NCI-H2196 treated with DMSO at 0.1 percent for 48 hours (cell line): ENCODE measurements around the gene INPP5F.

Experiments
- DNase-seq: peaks from one replicate; lab custom pipeline; 2025; ENCODE audit not compliant: unreplicated experiment; lab: John Stamatoyannopoulos, UW

Gene INPP5F, protein sequence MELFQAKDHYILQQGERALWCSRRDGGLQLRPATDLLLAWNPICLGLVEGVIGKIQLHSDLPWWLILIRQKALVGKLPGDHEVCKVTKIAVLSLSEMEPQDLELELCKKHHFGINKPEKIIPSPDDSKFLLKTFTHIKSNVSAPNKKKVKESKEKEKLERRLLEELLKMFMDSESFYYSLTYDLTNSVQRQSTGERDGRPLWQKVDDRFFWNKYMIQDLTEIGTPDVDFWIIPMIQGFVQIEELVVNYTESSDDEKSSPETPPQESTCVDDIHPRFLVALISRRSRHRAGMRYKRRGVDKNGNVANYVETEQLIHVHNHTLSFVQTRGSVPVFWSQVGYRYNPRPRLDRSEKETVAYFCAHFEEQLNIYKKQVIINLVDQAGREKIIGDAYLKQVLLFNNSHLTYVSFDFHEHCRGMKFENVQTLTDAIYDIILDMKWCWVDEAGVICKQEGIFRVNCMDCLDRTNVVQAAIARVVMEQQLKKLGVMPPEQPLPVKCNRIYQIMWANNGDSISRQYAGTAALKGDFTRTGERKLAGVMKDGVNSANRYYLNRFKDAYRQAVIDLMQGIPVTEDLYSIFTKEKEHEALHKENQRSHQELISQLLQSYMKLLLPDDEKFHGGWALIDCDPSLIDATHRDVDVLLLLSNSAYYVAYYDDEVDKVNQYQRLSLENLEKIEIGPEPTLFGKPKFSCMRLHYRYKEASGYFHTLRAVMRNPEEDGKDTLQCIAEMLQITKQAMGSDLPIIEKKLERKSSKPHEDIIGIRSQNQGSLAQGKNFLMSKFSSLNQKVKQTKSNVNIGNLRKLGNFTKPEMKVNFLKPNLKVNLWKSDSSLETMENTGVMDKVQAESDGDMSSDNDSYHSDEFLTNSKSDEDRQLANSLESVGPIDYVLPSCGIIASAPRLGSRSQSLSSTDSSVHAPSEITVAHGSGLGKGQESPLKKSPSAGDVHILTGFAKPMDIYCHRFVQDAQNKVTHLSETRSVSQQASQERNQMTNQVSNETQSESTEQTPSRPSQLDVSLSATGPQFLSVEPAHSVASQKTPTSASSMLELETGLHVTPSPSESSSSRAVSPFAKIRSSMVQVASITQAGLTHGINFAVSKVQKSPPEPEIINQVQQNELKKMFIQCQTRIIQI

DNA sequence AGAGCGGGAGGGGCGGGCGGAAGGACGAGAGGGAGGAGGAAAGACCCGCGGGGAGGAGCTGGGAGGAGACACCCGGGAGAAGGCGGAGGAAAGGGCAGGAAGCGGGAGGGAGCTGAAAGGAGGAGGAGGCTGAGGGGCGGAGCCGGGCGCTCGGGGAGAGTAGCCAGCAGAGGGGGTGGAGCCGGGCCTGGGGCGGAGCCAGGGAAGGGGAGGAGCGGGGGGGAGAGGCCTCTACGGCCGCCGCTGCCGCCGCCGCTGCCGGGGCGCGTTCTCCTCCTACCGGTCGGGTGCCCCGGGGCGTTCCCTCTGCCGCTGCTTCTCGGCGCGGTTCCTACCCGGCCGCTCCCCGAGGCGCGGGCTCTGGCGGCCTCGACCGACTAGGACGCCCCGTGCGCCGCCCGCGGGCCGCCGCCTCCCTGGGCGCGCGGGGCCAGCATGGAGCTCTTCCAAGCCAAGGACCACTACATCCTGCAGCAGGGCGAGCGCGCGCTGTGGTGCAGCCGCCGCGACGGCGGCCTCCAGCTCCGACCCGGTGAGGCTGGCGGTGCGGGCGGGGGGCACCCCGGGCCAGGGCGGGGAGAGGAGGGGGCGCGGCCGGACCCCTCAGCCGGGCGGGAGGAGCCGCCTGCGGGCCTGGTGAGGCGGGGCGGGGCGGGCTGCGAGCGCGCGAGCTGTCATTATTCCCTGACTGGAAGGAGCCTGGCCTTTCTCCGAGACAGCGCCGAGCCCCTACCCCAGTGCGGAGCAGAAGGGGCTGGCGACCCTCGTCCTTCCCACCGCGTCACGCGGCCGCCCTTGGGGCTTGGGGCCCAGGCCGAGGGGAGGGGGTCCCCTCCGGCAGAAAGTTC lies at the start of gene INPP5F:
Gene INPP5F (plus strand): TSS at position 223 of the 848 bp plus-strand sequence. CDS start 213 bp downstream, at position 436.
- peak; percentile 85 for DNase-seq

DNA sequence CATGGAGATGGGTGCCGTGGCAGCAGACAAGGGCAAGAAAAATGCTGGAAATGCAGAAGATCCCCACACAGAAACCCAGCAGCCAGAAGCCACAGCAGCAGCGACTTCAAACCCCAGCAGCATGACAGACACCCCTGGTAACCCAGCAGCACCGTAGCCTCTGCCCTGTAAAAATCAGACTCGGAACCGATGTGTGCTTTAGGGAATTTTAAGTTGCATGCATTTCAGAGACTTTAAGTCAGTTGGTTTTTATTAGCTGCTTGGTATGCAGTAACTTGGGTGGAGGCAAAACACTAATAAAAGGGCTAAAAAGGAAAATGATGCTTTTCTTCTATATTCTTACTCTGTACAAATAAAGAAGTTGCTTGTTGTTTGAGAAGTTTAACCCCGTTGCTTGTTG lies 48.7 kb upstream of the INPP5F start:
- DNase-seq, result no peak

DNA sequence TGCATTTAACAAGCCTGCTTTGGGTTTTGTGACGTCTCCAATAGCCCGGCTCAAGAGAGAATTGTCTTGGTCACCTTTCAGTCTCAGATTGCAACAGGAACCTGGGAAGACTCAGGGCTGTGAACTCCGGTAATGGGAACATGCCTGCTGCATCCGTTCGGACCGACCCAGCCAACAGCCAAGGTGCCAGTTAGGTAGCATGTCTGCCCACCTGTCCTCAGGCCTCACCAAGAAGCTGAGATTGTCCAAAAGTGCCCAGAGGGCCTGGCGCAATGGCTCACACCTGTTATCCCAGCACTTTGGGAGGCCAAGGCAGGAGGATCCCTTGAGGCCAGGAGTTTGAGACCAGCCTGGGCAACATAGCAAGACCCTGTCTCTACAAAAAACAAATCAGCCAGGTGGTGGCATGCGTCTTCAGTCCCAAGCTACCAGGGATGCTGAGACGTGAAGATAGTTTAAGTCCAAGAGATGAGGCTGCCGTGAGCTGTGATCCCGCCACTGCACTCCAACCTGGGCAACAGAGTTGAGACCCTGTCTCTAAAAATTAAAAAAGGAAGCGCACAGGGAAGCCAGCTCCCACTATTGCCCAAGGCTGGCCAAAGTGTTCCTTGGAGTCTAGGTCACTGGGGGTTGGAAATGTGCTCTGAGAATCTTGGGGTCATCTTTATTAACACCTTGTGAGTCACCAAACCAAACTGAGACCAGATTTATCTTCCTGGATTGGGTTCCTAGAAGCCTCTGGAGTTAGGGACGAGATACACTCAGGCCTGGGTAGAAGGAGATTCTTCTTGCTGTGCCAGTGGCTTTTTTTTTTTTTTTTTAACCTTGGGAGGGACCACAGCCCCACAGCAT lies 47.7 kb upstream of the INPP5F start:
- DNase-seq, result no peak

DNA sequence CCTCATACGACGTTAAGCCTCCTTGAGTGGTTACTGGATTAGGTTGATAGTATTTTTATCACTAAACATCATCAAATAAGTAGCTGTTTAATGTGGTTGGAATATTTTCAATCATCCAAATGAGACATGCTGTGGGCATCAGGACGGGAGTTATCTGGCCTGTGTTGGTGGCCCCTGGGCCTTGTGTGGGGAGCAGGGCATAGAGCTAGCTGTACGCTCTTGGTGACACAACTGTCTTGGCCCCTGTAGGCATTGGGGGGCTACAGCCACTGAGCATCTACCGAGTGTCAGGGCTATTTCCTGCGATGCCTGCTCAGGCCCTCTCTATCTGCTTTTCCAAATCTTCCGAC lies 46.4 kb upstream of the INPP5F start:
- DNase-seq, result no peak

DNA sequence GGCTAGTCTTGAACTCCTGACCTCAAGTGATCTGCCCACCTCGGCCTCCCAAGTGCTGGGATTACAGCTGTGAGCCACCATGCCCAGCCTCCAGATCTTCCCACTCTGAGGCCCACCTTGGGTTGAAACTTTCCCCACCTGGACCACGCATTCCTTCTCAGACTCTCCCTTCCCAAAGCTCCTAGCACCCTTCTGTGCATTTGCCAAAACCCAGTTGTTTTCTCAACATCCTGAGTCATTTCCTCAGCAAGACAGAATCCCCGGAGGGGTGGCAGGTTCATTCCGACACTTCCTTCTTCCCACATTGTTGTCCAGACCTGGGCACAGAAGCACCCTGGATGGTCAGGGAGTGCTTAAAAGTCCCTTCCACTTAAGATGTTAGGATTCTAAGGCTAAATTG lies 45.8 kb upstream of the INPP5F start:
- no peak for DNase-seq

DNA sequence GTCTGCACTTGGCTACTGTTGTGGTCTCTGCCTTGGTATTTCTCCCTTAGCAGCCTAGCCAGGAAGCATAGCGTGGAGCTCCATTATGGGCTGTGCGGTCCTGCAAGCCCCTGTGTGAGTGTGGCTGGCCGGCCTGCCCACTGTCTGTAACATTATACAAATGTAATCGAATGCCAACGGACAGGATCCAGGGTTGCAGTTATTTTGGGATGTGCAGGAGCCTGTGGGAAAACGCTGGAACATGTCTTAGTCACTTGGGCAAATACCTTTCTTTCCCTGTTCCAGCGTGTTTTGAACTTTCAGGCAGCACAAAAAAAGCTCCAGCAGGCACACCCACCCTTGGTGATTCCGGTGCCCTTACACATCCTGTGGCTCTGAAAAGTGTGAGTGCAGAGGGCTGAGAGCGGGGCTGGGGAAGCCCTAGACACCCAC lies 45.2 kb upstream of the INPP5F start:
- DNase-seq, result no peak

DNA sequence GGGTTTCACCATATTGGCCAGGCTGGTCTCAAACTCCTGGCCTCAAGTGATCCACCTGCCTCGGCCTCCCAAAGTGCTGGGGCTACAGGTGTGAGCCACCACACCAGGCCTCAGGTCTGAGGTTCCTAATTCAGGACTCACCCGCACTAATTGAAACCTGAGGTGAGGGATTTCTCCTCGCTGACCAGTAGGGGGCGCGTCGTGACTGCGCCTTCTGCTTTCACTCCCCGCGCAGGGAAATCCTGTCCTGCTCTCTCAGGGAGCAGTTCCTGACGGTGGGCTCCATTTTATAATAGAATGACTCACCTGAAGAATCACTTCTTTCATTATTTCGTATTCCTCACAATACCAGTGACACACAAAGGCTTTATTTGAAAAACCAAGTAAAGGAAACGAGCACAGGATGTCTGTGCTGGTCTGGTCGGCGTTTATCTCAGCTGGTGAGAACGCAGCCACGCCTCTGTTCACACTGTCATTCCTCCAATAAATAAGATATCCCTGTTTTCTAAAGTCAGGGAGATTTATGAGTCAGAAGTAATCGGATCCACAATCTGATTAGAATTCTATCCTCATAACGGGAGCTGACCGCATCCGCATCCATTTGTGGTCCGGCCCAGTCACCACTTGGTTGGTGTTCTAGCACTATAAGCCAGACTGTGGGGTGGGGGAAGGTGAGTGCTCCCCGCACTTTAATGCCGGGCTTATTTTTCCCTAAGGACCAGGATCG lies 39.2 kb upstream of the INPP5F start:
- DNase-seq, result peak; percentile 12

DNA sequence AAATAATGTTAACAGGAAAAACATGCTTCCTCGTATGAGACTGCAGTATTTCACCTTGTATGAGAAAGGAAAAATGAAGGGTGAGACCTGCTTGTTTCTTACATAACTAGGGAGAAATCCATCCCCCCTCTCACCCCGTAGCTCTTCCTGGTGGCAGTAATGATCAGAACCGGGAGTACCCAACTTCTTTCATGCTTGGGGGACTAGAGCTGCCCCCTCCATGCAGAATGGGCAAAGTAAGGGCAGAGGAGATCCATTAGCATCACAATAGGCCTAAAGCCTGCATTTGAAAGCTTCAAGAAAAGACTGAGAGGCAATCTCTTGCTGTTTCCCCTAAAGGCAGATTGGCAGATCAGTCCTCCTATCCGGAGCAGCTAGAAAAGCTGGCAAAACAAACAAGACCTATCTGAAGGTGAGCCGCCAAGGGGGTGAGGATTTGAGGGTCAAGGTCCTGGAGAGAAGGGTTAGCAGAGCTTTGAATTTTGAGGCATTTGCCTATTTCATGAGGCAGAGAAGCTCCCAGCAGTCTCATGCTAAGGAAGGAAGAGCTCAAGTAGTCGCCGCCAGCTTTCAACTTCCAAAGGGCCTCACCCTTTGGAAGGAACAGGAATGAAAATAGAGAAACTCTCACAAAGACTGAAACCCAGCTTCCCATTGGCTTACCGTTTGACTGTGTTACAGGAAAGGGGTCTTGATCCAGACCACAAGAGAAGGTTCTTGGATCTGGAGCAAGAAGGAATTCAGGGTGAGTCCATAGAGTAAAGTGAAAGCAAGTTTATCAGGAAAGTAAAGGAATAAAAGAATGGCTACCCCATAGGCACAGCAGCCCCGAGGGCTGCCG lies 38.4 kb upstream of the INPP5F start:
- no peak for DNase-seq

DNA sequence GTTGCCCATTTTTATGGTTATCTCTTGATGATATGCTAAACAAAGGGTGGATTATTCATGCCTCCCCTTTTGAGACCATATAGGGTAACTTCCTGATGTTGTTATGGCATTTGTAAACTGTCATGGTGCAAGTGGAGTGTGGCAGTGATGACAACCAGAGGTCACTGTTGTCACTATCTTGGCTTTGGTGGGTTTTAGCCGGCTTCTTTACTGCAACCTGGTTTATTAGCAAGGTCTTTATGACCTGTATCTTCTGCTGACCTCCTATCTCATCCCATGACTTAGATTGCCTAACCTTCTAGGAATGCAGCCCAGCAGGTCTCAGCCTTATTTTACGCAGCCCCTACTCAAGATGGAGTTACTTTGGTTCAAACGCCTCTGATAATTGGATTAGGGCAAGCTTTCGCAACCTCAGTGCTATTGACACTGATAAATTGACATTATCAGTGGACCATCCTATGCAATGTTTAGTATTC lies 37.8 kb upstream of the INPP5F start:
- DNase-seq, result no peak

DNA sequence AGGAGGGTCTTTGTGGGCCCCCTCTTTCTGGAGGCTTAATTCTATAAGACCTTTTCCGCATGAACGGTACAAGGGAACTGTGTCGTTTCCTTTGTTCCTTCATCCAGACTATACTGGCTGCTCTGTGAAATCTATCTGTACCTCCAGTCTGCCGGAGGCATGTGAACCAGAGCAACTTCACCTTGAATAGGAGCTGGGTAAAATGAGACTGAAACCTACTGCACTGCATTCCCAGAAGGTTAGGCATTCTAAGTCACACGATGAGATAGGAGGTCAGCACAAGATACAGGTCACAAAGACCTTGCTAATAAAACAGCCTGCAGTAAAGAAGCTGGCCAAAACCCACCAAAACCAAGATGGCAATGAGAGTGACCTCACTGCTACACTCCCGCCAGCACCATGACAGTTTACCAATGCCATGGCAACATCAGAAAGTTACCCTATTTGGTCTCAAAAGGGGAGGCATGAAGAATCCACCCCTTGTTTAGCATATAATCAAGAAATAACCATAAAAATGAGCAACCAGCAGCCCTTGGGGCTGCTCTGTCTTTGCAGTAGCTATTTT lies 36.8 kb upstream of the INPP5F start:
- DNase-seq, result no peak

DNA sequence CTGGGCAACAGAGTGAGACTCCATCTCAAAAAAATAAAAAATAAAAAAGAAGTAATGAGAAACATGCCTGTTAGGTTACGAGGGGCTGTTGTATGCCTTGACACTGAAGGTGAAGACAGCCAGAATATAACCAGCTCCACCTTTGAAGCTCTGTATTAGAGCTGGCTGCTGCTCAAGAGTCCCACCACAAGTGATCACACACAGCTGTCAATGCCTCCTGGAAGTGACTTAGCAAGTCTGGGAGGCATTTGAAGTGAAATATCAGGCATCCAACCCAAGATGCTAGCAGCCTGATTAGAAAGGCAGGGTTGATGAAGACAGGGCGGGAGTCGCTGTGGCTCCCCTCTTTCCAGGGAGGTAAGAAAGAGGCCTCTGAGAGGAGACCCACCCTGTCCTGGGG lies 34.1 kb upstream of the INPP5F start:
- no peak for DNase-seq

DNA sequence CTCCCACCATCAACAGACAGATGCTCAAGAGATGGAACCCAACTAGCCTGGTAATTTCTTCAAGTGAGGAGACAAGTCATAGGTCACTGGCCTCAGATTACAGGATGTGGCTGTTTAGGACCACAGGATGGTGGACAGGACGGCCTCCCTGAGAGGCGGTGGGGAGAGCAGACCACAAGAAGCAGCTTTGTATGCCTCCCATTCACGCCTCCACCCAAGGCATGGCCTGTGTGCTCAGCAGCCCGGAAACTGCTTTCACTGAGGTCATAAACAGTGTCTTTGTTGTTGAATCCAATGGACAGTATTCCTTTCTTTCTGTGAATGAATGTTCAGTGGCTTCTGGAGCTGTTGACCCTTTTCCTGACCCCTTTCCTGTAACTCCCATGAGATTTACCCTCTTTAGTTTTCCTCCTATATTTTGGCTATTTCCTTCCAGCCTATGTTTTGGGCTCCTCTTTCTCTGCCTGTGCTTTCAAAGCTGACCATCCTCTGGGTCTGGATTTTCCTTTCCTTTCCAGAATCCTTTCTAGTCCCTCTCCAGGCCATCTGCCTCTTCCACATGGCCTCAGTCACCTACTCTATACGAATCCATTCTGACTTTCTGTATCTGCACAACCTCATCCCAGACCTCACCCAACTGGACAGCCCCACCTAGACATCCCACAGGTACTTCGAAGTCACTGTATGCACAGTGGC lies 32.4 kb upstream of the INPP5F start:
- no peak for DNase-seq

DNA sequence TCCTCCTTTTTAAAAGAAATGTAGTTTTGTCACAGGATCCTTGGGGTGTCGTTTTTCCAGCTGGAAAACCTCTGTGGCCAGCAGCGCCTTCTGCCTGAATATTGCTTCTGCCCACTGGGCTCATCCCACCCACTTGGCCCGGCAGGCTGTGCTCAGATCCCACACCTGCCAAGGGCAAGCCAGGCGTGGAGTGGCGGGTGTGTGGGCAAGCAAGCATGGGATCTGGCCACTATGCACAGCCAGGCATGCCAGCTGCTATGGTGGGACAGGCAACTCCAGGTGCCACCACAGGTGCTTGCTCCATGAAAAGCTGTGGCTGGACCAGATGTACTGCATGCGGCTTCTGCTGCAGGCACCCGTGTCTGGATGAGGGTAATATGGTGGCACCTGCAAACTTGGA lies 31.2 kb upstream of the INPP5F start:
- DNase-seq, result no peak

DNA sequence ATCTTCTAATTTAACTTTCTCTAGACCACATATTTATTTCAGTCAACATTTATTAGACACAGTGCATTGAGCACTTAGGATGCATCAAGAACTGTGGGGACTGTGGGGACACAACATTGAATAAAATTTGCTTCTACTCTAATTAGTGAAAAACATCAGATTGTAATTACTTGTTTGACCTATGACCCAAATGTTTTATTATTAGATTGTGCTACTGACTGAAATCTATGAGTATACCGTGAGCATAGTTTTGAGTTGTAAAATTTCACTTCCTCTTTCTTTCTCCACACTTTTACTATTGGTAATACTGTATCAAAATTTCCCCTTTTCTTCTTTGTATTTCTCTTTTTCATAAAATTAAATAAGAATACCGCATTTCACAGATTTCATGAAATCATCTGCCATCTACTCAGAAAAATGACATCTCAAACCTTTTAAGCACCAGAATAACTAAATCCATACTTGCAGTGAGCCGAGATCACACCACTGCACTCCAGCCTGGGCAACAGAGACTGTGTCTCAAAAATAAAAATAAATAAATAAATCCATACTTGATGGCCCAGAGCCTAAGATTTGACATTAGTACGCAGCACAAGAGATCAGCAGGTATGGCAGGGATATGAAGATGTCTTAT lies 25.4 kb upstream of the INPP5F start:
- DNase-seq, result no peak

DNA sequence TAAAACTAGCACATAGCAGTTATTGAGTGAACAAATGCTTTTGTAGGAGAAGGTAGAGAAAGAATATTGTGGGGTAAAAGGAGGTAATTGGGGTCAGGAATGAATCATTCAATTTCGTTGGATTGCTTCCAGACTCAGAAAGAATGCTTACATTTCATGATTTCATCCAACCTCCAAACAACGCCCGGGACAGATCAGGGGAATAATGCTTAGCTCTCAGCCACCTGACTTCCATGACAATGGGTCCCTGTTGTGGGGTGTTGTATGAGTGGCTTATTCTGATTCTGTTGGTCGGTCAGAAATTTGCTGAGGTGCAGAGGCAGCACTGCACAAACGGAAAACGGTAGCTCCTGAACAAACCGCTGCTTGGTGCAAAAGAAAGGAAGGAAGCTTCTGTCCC lies 24.0 kb upstream of the INPP5F start:
- no peak for DNase-seq

DNA sequence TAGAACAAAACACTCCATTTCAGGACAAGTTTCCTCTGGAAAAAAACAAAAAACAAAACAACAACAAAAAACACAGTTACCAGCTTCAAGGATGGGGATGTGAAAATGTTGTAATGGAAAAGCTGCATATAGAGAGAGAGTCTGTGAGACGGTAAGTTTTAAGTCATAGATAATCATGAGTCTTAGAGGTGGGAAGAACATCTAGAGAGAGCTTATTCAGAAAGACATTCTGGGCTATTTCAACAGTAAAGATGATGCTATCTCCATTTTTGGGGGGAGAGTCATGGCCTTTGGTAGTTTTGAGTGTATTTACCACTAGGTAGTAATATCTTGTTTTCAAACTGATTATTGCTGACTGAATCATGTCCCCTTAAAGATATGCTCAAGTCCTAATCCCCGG lies 23.3 kb upstream of the INPP5F start:
- no peak for DNase-seq
